Fibroblast of mammary gland (primary cell): ENCODE results near the gene CIB2.

ENCODE experiments used
- DNase-seq: peaks from one replicate; pipeline ENCODE4 v3.0.0-alpha.2; 2010; ENCODE audit warnings: low read depth
- H3K4me3 ChIP-seq: 2 replicates; pipeline ENCODE4 v1.5.1; 2011; ENCODE audit warnings: low read depth, mild to moderate bottlenecking, low read length, moderate library complexity; ENCODE audit not compliant: control insufficient read depth
- CTCF ChIP-seq: conservative IDR thresholded peaks from 2 replicates; pipeline ENCODE4 v1.5.1; 2011; ENCODE audit warnings: low read depth, low read length, inconsistent platforms; ENCODE audit not compliant: control insufficient read depth, insufficient read depth

The CIB2 gene

GRCh38 chr15:78093242-78094020 lies 37.8 kb downstream of the CIB2 start:
- H3K4me3 ChIP-seq: no peak overlapping the region
- no peak for TF ChIP-seq CTCF
- peak; percentile 90 for DNase-seq

GRCh38 chr15:78092261-78093041 lies 38.8 kb downstream of the CIB2 start, which contains the start of gene SH2D7:
TSS of gene SH2D7 (plus strand) at chr15:78092561. CDS start at chr15:78092585, 24 bp downstream.
- H3K4me3 ChIP-seq: no peak within 1 kb of the TSS
- no peak for TF ChIP-seq CTCF
- no peak for DNase-seq

GRCh38 chr15:78090422-78091063 lies 40.7 kb downstream of the CIB2 start:
- TF ChIP-seq CTCF: no peak
- no peak overlapping the region for H3K4me3 ChIP-seq

GRCh38 chr15:78088773-78089080 lies 42.5 kb downstream of the CIB2 start:
- no peak overlapping the region for H3K4me3 ChIP-seq
- no peak for TF ChIP-seq CTCF

More at GRCh38 chr15:78090422-78091063, 40.7 kb downstream of the CIB2 start:
- DNase-seq: no peak

GRCh38 chr15:78087951-78088772 lies 43.1 kb downstream of the CIB2 start:
- no peak for DNase-seq
- TF ChIP-seq CTCF: no peak

More at GRCh38 chr15:78088773-78089080, 42.5 kb downstream of the CIB2 start:
- no peak for DNase-seq

GRCh38 chr15:78085928-78086327 lies 45.3 kb downstream of the CIB2 start:
- DNase-seq: peak; percentile 73
- H3K4me3 ChIP-seq: no peak overlapping the region
- no peak for TF ChIP-seq CTCF

More at GRCh38 chr15:78087951-78088772, 43.1 kb downstream of the CIB2 start:
- no peak overlapping the region for H3K4me3 ChIP-seq
